Measurements from ENCODE around the gene LRRC59. TPM values are rescaled to one million over a fixed set of nuclear protein-coding genes. Genes with fewer than 3 reads are reported as not detected.

Gene LRRC59
- total RNA-seq, 1 experiment from 2014 or later, result 106 TPM

GRCh38 chr17:50359998-50360461 is 37.3 kb downstream of the LRRC59 start:
- Histone ChIP-seq H3K56ac (ENCODE audit: insufficient read length, low read depth, low read length) (no peak overlapping the region), H3K9me3 (ENCODE audit: control insufficient read depth, low read depth, low read length) (no peaks in the 10 kb centered on the region), H3K79me2 (ENCODE audit: insufficient read depth, low read length) (no peaks in the 10 kb centered on the region), H3K79me1 (ENCODE audit: insufficient read depth, low read depth, low read length, poor library complexity, severe bottlenecking) (no peaks in the 10 kb centered on the region), H4K91ac (ENCODE audit: insufficient read length, low read depth, low read length) (no peak overlapping the region), H2AK5ac (ENCODE audit: insufficient read length, low read length) (no peak overlapping the region), H3K14ac (ENCODE audit: insufficient read depth, low read length) (no peak overlapping the region), H2BK12ac (ENCODE audit: insufficient read length, low read depth, low read length) (no peak overlapping the region), H3K27ac (ENCODE audit: insufficient read length, low read depth, low read length) (no peak overlapping the region), H2AFZ (ENCODE audit: low read length) (no peak overlapping the region), H4K5ac (ENCODE audit: insufficient read length, low read depth, low read length) (no peak overlapping the region), H3T11ph (ENCODE audit: low read length) (no peak overlapping the region), H3K4me1 (ENCODE audit: insufficient read depth, low read length) (peaks cover 2% of the 10 kb centered on the region; the same call in 1 of the 2 replicates), H3K9ac (ENCODE audit: extremely low read depth, insufficient read length, low read length) (no peak overlapping the region), H3K4ac (ENCODE audit: low read depth, low read length) (no peak overlapping the region), H2BK5ac (ENCODE audit: insufficient read length, low read length) (no peak overlapping the region), H2BK15ac (ENCODE audit: low read depth, low read length) (no peak overlapping the region), H3K23ac (ENCODE audit: insufficient read length, low read depth, low read length) (no peak overlapping the region), H3K27me3 (ENCODE audit: insufficient read depth, low read length) (no peaks in the 10 kb centered on the region), H3K18ac (ENCODE audit: insufficient read length, low read depth, low read length) (no peak overlapping the region), H2BK120ac (ENCODE audit: low read depth, low read length, poor library complexity, severe bottlenecking) (no peak overlapping the region), H4K8ac (replicated peaks; ENCODE audit: insufficient read length, low read depth, low read length) (no peak overlapping the region), H4K20me1 (ENCODE audit: control insufficient read depth, insufficient read depth, insufficient read length) (no peaks in the 10 kb centered on the region), H3K4me2 (ENCODE audit: insufficient read depth, insufficient read length, low read length) (no peak overlapping the region), H3K23me2 (ENCODE audit: insufficient read length, low read depth, low read length, poor library complexity, severe bottlenecking) (no peaks in the 10 kb centered on the region), H2BK20ac (ENCODE audit: low read depth, low read length, poor library complexity, severe bottlenecking) (no peak overlapping the region)
- Mint-ChIP-seq H3K9me3 (no peaks in the 10 kb centered on the region), H3K4me3 (no peak overlapping the region), H3K4me1 (peaks cover 30 to 32% of the 10 kb centered on the region in 2 experiments), H3K27me3 (ENCODE audit: low read depth) (no peaks in the 10 kb centered on the region), H3K36me3 (ENCODE audit: insufficient read depth in 1 of 3, low read depth in 3 of 3) (peaks cover 11 to 42% (median 35%) of the 10 kb centered on the region in 3 experiments; a peak in 5 of 7 replicates), H3K27ac (no peak overlapping the region)
- TF ChIP-seq CTCF (conservative IDR thresholded peaks at IDR 0.05), result no peak
- DNase-seq, result no peak
- no CpG with 5 or more reads among the region's 14 CpGs for WGBS (ENCODE audit: extremely low coverage, insufficient read length, low lambda C conversion rate)
